LNCaP clone FGC (cell line): ENCODE data around the gene GPX7.

ENCODE experiments used
- DNase-seq: peaks from one replicate; pipeline ENCODE4 v3.0.0-alpha.2; 2011; ENCODE audit warnings: low read depth
- H3K4me3 ChIP-seq: 2 replicates; pipeline ENCODE4 v1.5.1; 2011; ENCODE audit warnings: mild to moderate bottlenecking, low read depth, low read length, control low read depth
- TF ChIP-seq, protein P1 (sequence below): IDR thresholded peaks from 2 replicates; pipeline ENCODE4 v1.5.1; 2012; ENCODE audit warnings: mild to moderate bottlenecking; ENCODE audit not compliant: control insufficient read depth, insufficient read depth; ENCODE audit errors: extremely low read depth

The GPX7 gene

DNA sequence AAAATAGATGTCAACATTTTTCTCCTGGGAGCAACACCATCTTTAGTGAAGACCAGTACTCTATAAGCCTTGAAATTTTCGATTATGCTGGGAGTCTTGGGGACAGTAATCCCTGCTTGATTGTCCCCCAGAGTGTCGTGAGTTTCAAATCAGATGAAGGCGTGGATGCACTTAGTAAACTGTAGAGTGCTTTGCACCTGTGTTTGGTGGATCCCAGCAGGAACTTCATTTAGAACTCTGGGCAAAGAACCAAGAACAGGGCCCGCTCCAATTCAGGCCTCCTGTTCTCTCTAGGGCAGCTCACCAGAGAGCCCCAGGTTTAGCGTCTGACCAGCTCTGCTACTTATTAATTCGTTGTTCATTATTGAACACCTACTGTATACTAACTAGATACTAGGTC, 1.5 kb downstream of the GPX7 start:
- no peak for DNase-seq
- no peak overlapping the region for H3K4me3 ChIP-seq
- TF ChIP-seq, protein P1, sequence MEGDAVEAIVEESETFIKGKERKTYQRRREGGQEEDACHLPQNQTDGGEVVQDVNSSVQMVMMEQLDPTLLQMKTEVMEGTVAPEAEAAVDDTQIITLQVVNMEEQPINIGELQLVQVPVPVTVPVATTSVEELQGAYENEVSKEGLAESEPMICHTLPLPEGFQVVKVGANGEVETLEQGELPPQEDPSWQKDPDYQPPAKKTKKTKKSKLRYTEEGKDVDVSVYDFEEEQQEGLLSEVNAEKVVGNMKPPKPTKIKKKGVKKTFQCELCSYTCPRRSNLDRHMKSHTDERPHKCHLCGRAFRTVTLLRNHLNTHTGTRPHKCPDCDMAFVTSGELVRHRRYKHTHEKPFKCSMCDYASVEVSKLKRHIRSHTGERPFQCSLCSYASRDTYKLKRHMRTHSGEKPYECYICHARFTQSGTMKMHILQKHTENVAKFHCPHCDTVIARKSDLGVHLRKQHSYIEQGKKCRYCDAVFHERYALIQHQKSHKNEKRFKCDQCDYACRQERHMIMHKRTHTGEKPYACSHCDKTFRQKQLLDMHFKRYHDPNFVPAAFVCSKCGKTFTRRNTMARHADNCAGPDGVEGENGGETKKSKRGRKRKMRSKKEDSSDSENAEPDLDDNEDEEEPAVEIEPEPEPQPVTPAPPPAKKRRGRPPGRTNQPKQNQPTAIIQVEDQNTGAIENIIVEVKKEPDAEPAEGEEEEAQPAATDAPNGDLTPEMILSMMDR = no peak

DNA sequence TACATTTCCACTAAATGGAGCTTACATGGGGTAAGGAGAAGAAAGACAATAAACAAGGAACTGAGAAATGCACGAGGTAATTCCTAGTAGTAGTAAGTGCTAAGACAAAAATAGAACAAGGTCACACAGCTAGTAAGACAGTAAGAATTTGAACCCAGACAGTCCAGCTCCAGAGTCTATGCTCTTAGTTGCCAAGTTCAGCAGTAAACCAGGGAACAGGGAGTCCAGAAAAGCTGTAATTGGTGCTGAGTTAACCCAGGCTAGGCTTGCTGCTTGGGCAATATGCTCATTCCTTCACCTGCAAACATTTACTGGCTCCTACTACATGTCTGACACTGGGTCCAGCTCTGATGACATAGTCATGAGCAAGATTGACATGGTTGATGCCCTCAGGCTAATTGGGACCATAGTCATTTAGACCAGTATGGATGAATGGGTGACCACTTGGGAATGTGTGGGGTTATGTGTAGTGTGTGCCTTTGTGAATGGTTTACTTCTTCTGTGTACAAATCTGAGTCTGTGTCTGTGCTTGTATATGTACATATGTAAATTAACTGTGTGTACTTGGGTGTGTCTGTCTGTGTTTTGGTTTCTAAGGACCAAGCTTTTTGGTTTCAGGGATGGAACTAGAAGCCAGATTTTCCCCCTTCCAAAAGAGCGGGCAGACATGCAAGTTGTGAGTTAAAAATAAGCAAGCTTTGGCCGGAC, 2.0 kb downstream of the GPX7 start:
- DNase-seq = no peak

DNA sequence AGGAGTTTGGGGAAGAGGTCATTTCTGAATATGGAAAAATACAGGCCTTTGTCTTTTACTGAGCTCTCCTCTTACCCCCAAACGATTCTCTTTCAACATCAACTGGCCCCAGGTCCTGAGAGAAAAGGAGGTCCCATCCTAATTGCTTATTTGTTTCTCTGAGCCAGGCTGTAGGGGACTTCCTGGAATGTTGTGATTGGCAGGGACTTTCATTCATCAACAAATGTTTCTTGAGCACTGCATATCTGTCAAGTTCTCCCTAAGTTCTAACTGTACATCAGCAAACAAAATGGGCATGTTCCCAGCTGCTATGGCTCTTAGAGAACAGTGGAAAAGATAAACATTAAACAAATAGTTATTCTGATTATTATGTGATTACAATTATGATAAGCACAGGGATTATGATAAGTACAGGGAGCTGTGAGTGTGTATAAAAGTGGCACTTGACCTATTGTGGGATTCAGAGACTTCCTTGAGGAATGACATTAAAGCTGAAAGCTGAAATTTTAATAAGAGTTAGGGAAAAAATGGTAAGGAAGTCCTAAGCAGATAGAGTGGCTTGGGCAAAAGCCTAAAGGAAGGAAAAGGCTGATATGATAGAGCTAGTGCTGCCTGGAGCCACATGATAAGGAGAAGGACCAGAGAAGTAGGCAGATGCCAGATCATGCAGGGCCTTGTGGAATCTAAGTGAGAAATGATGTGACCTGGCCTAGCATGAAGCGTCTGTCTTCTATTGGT, 11.6 kb downstream of the GPX7 start:
- DNase-seq = peak; percentile 18
- no peak overlapping the region for H3K4me3 ChIP-seq
- TF ChIP-seq, protein P1 = no peak

More for the DNA sequence above, 2.0 kb downstream of the GPX7 start:
- TF ChIP-seq, protein P1 = no peak
- H3K4me3 ChIP-seq = no peak overlapping the region

DNA sequence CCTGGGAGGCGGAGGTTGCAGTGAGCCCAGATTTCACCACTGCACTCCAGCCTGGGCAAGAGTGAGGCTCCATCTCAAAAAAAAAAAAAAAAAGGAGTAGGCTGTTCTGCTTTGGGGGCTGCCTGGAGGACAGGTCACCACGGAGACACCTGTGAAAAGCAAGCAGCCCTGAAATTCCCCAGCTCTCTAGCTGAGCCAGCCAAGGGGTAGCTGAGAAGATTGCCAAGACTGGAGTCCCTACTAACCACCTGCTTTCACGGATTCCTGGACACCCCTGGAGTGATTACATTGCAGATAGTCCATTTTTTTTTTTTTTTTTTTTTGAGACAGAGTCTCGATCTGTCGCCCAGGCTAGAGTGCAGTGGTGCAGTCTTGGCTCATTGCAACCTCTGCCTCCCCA, 12.5 kb downstream of the GPX7 start:
- H3K4me3 ChIP-seq = no peak overlapping the region
- TF ChIP-seq, protein P1 = no peak
- DNase-seq = no peak

DNA sequence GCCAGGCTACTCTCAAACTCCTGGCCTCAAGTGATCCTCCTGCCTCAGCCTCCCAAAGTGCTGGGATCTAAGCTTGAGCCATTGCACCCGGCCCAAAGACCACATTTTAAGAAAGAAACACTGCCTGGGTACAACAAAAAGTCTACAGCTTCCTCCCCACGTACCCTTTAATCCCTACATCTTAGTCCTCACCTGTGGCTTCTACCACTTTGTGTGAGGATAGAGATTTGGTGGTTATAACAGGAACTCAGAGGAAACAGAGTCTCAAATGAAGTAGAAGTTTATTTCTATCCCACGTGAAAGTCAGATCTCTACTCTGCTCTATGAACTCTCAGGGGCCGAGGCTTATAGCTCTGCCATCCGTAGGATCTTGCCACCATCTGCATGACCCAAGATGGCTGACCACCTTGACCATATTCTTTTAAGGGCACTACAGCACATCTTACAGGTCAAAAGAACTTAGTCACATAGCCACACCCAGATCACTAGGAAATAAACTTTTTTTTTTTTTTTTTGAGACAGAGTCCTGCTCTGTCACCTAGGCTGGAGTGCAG, 13.4 kb downstream of the GPX7 start:
- DNase-seq = no peak
- no peak overlapping the region for H3K4me3 ChIP-seq
- TF ChIP-seq, protein P1 = no peak

DNA sequence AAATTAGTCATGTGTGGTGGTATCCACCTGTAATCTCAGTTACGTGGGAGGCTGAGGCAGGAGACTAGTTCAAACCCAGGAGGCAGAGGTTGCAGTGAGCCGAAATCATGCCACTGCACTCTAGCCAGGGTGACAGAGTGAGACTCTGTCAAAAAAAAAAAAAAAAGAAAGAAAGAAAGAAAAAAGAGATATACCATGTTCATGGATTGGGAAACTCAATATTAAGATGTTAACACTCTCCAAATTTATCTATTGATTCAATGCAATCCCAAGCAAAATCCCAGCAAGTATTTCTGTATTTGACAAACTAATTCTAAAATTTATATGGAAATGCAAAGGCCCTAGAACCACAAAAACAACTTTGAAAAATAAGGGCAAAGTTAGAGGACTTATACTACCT, 19.8 kb downstream of the GPX7 start:
- TF ChIP-seq, protein P1 = no peak
- DNase-seq = no peak
- no peak overlapping the region for H3K4me3 ChIP-seq
